PFSK-1 (cell line): ENCODE data around the gene ACSL5.

Source experiments
- FOXP2 ChIP-seq: optimal IDR thresholded peaks from 2 replicates; pipeline ENCODE3; 2011; ENCODE audit warnings: borderline replicate concordance, control low read depth, inconsistent platforms; ENCODE audit not compliant: insufficient read depth; ENCODE audit errors: extremely low read length, extremely low read depth
- POLR2AphosphoS5 ChIP-seq: IDR thresholded peaks from 2 replicates; pipeline ENCODE4 v1.6.1; 2012; ENCODE audit warnings: low read depth, mild to moderate bottlenecking, control low read depth, low read length, moderate library complexity
- SIN3A ChIP-seq: IDR thresholded peaks from 2 replicates; pipeline ENCODE4 v1.6.1; 2012; ENCODE audit warnings: mild to moderate bottlenecking, low read length, moderate library complexity, borderline replicate concordance; ENCODE audit not compliant: insufficient read depth
- TAF1 ChIP-seq: IDR thresholded peaks from 2 replicates; pipeline ENCODE4 v1.6.1; 2012; ENCODE audit warnings: low read length, control low read depth, borderline replicate concordance; ENCODE audit not compliant: insufficient read depth
- TF ChIP-seq, protein P1 (sequence below), 2 experiments: IDR thresholded peaks; 2 replicates each; pipeline versions ENCODE4 v1.6.1 to v1.8.0; 2011 to 2012; ENCODE audit warnings: low read depth in 2 of 2, low read length in 2 of 2, control low read depth in 1 of 2, inconsistent platforms in 1 of 2, mild to moderate bottlenecking in 1 of 2, moderate library complexity in 1 of 2; ENCODE audit not compliant: insufficient read depth in 1 of 2

Gene ACSL5

DNA sequence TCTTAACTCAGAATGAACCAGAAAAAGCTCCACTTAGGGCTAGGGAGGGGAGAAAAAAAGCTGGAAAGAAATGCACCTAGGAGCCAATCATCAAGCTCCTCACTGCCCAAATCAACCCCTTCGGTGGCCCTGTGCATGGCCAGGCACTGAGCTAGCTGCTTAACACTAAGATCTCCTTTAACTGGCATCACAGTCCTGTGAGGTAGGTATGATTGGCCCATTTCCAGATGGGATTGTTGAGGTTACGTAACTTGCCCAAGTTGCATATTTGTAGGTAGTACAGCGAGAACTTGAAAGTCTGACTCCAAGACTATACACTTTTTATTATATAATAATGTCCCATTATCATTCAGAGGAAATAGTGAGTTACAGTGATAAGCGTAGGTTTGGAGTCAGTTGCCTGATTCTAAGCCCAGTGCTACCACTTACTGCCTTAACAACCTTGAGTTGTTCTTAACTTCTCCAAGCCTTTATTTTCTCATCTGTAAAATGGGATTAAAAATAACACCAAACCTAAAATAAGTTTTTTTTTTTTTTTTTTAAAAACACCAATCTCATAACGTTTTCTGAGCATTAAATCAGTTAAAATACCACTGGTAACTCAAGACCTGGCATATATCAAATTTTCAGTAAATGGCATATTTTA, 37.2 kb upstream of the ACSL5 start:
- TF ChIP-seq, protein P1, sequence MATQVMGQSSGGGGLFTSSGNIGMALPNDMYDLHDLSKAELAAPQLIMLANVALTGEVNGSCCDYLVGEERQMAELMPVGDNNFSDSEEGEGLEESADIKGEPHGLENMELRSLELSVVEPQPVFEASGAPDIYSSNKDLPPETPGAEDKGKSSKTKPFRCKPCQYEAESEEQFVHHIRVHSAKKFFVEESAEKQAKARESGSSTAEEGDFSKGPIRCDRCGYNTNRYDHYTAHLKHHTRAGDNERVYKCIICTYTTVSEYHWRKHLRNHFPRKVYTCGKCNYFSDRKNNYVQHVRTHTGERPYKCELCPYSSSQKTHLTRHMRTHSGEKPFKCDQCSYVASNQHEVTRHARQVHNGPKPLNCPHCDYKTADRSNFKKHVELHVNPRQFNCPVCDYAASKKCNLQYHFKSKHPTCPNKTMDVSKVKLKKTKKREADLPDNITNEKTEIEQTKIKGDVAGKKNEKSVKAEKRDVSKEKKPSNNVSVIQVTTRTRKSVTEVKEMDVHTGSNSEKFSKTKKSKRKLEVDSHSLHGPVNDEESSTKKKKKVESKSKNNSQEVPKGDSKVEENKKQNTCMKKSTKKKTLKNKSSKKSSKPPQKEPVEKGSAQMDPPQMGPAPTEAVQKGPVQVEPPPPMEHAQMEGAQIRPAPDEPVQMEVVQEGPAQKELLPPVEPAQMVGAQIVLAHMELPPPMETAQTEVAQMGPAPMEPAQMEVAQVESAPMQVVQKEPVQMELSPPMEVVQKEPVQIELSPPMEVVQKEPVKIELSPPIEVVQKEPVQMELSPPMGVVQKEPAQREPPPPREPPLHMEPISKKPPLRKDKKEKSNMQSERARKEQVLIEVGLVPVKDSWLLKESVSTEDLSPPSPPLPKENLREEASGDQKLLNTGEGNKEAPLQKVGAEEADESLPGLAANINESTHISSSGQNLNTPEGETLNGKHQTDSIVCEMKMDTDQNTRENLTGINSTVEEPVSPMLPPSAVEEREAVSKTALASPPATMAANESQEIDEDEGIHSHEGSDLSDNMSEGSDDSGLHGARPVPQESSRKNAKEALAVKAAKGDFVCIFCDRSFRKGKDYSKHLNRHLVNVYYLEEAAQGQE (IDR thresholded peaks at IDR 0.05; ENCODE audit: insufficient read depth in 1 of 2, low read depth in 2 of 2, low read length in 2 of 2) = no peak
- no peak for TF ChIP-seq FOXP2
- no peak for TF ChIP-seq SIN3A
- TF ChIP-seq POLR2AphosphoS5 = no peak
- no peak for TF ChIP-seq TAF1

DNA sequence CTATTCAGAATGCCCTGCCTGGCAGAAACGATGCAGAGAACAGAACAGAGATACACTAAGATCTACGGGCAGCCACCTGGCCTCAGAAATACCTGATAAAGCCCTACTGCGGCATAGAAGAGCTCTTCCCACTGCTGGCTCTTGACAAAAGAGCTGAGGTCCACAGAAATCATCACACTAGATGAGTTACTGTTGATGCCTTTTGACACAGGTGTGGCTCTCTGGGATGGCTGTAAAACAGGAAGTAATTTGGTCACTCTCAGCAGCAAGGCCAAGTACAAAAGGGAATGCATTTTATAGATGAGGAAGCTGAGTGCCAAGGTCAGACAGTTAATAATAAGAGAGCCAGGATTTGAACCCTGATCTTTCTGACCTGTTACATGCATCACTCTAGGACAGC, 35.0 kb upstream of the ACSL5 start:
- TF ChIP-seq TAF1 = no peak
- no peak for TF ChIP-seq FOXP2
- TF ChIP-seq, protein P1 (IDR thresholded peaks at IDR 0.05; ENCODE audit: insufficient read depth in 1 of 2, low read depth in 2 of 2, low read length in 2 of 2) = no peak
- TF ChIP-seq SIN3A = no peak
- TF ChIP-seq POLR2AphosphoS5 = no peak

DNA sequence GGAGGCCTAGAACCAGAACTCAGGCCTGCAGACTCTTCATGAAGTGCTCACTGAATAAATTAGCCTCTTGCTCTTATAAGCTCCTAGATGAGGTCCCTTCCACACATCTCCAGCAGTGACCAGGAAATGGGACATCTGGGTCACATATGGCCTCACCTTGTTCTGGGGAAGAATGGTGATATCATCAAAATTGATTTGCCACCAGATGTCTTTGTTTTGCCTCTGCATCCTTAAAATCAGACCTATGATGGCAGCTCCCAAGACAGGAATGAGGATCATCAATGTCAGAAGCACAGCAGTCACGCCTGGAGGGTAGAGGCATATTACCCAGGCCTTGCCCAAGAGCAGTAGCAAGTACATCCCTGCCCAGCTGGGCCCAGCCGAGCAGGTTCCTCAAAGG, 33.3 kb upstream of the ACSL5 start:
- TF ChIP-seq FOXP2 = no peak

DNA sequence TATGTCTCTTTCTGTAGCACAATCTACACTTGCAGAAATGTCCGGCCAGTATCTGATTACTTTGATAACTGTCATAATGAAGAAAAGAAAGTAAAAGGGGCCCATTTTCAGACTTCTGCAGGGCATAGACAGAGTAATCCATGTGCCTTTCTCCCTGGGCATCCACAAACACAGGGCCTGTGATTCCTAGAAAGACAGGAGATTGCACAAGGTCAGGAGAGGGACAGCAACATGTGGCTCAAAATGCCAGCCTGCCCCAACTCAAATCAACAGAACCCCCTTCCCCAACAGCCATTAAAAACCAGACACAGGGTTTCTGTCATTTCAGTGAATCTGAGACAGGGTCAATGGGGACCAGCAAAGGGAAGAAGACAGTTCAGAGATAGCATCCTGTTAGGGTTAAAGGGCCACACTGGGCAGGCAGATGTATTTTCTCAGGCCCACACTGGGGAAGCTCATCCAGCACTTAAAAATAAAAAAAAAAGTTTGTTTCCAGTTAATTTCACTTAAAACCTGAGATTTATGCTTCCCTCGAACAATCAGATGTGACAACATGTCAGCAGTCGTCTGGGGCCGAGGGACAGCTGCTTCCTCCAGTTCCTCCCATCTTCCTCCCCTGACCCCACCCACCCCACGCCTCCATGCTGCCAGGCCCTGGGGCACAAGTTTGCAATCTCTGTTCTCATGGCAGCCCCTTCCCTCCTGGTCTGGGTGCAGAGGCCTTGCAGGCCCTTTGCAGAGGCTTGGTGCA, 30.7 kb upstream of the ACSL5 start:
- no peak for TF ChIP-seq TAF1
- TF ChIP-seq SIN3A = no peak
- TF ChIP-seq, protein P1 (IDR thresholded peaks at IDR 0.05; ENCODE audit: insufficient read depth in 1 of 2, low read depth in 2 of 2, low read length in 2 of 2) = no peak
- TF ChIP-seq POLR2AphosphoS5 = no peak
- no peak for TF ChIP-seq FOXP2

DNA sequence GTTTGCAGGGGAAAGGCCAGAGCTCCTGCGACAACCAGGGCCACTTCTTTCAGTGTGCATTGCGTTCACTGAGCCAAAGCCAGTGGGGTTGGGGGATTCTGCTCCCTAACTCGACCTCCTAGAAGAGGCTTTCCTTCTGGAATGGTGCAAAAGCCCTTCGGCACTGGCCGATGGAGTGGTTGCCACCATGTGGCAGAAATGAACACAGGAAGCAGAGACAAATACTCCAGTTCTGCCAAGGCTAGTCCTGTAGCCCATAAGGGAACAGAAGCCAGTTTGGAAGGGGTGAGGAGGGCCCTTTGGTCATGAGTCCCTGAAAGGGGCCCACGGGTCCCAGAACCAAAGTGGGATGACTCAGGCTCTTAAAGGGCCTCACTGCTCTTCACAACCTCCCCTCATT, 29.7 kb upstream of the ACSL5 start:
- TF ChIP-seq FOXP2 = no peak
- TF ChIP-seq POLR2AphosphoS5 = no peak
- TF ChIP-seq SIN3A = no peak
- TF ChIP-seq, protein P1 (IDR thresholded peaks at IDR 0.05; ENCODE audit: insufficient read depth in 1 of 2, low read depth in 2 of 2, low read length in 2 of 2) = no peak
- no peak for TF ChIP-seq TAF1
